ENCODE measurements around the gene RTN4R.
"Not testable (repeated sequence)": the region's sequence is repeated elsewhere in the genome, so short reads cannot be mapped to it uniquely, and the experiment has no call there.

GRCh38 chr22:20270190-20271113, 2.3 kb upstream of the RTN4R start:
- TF ChIP-seq EZH2 (IDR thresholded peaks at IDR 0.05; ENCODE audit: low read length, unreplicated experiment); CTCF (conservative IDR thresholded peaks at IDR 0.05; ENCODE audit: low read depth, low read length): not testable (repeated sequence)

Data from PC-3 (cell line).